GM23338 (cell line): ENCODE results near the gene LSP1. TPM values are rescaled to one million over a fixed set of nuclear protein-coding genes. Genes with fewer than 3 reads are reported as not detected.
"Not testable (repeated sequence)": the region's sequence is repeated elsewhere in the genome, so short reads cannot be mapped to it uniquely, and the experiment has no call there.

Experiments used
- ATAC-seq: fragments of 200-7000 bp; cut with Tn5 transposase; 3 replicates; pipeline ENCODE4 v1.9.1; 2020
- DNase-seq: peaks from one replicate; pipeline ENCODE4 v3.0.0-alpha.2; 2015; ENCODE audit warnings: low spot score
- H2AFZ ChIP-seq: fragments of 200-600 bp; sonication (generic); 2 replicates; pipeline ENCODE4 v1.8.0; 2016; ENCODE audit warnings: antibody characterized with exemption, mild to moderate bottlenecking, moderate library complexity
- H3F3A ChIP-seq: fragments of 200-600 bp; sonication (generic); replicated peaks from 2 replicates; pipeline ENCODE4 v1.8.0; 2017; ENCODE audit warnings: antibody characterized with exemption, mixed run types, low read depth
- H3K27ac ChIP-seq: fragments of 200-600 bp; sonication (generic); 2 replicates; pipeline ENCODE4 v1.6.1; 2016; ENCODE audit warnings: low read depth
- H3K27me3 ChIP-seq: fragments of 200-600 bp; sonication (generic); 2 replicates; pipeline ENCODE4 v1.8.0; 2016; ENCODE audit warnings: mild to moderate bottlenecking, mixed run types, moderate library complexity; ENCODE audit not compliant: insufficient read depth
- H3K36me3 ChIP-seq: fragments of 200-600 bp; sonication (generic); 2 replicates; pipeline ENCODE4 v1.8.0; 2016; ENCODE audit warnings: mild to moderate bottlenecking; ENCODE audit not compliant: insufficient read depth
- H3K4me1 ChIP-seq: fragments of 200-600 bp; sonication (generic); 2 replicates; pipeline ENCODE4 v1.8.0; 2016; ENCODE audit warnings: mild to moderate bottlenecking, moderate library complexity; ENCODE audit not compliant: insufficient read depth
- H3K4me2 ChIP-seq: fragments of 200-600 bp; sonication (generic); 2 replicates; pipeline ENCODE4 v1.7.1; 2017; ENCODE audit warnings: mixed run types
- H3K4me3 ChIP-seq: fragments of 200-600 bp; sonication (generic); 2 replicates; pipeline ENCODE4 v1.6.1; 2016; ENCODE audit warnings: mixed run types
- H3K79me2 ChIP-seq: fragments of 200-600 bp; sonication (generic); replicated peaks from 2 replicates; pipeline ENCODE4 v1.8.0; 2017; ENCODE audit warnings: mild to moderate bottlenecking; ENCODE audit not compliant: insufficient read depth
- H3K9me2 ChIP-seq: fragments of 200-600 bp; sonication (generic); 2 replicates; pipeline ENCODE4 v1.8.0; 2017; ENCODE audit not compliant: insufficient read depth
- H4K20me1 ChIP-seq: fragments of 200-600 bp; sonication (generic); replicated peaks from 2 replicates; pipeline ENCODE4 v1.8.0; 2017; ENCODE audit warnings: mild to moderate bottlenecking; ENCODE audit not compliant: insufficient read depth
- H3K27ac Mint-ChIP-seq: 2 replicates; pipeline ENCODE4 v1.8.0; 2020; ENCODE audit warnings: inconsistent platforms, mild to moderate bottlenecking, moderate library complexity, mixed read lengths
- H3K27me3 Mint-ChIP-seq: 3 replicates; pipeline ENCODE4 v1.8.0; 2022; ENCODE audit warnings: low read depth, mild to moderate bottlenecking, moderate library complexity, mixed read lengths, inconsistent platforms; ENCODE audit not compliant: insufficient read depth, poor library complexity
- H3K36me3 Mint-ChIP-seq: 3 replicates; pipeline ENCODE4 v1.8.0; 2021; ENCODE audit warnings: low read depth, mild to moderate bottlenecking, inconsistent platforms, moderate library complexity, mixed read lengths
- H3K4me1 Mint-ChIP-seq: 3 replicates; pipeline ENCODE4 v1.8.0; 2020; ENCODE audit warnings: mild to moderate bottlenecking, inconsistent platforms, mixed read lengths
- H3K4me3 Mint-ChIP-seq: 3 replicates; pipeline ENCODE4 v1.8.0; 2021; ENCODE audit warnings: moderate library complexity, mild to moderate bottlenecking, inconsistent platforms, mixed read lengths
- H3K9me3 Mint-ChIP-seq: 3 replicates; pipeline ENCODE4 v1.8.0; 2020; ENCODE audit warnings: moderate library complexity, mild to moderate bottlenecking, inconsistent platforms, mixed read lengths
- CREB1 ChIP-seq: fragments of 250-450 bp; sonication (Bioruptor Pico); IDR thresholded peaks from 2 replicates; pipeline ENCODE4 v1.5.0; 2020; ENCODE audit warnings: low read depth, mild to moderate bottlenecking, moderate library complexity
- EZH2 ChIP-seq: fragments of 200-600 bp; sonication (generic); IDR thresholded peaks from one replicate; pipeline ENCODE4 v1.8.0; 2017; ENCODE audit warnings: antibody characterized with exemption, mild to moderate bottlenecking, low read depth; ENCODE audit not compliant: unreplicated experiment
- EZH2phosphoT487 ChIP-seq: fragments of 200-600 bp; sonication (generic); IDR thresholded peaks from one replicate; pipeline ENCODE4 v1.8.1; 2018; ENCODE audit warnings: antibody characterized with exemption; ENCODE audit not compliant: unreplicated experiment
- JUNB ChIP-seq: IDR thresholded peaks from one replicate; pipeline ENCODE4 v1.6.1; 2016; ENCODE audit warnings: antibody characterized with exemption; ENCODE audit not compliant: unreplicated experiment
- NANOG ChIP-seq: IDR thresholded peaks from 2 replicates; pipeline ENCODE4 v1.6.1; 2016; ENCODE audit warnings: antibody characterized with exemption, borderline replicate concordance
- POLR2AphosphoS5 ChIP-seq: IDR thresholded peaks from 2 replicates; pipeline ENCODE4 v1.6.1; 2016; ENCODE audit warnings: antibody characterized with exemption, low read depth
- ZNF114 ChIP-seq: fragments of 250-450 bp; sonication (Bioruptor Pico); IDR thresholded peaks from 2 replicates; pipeline ENCODE4 v1.5.0; 2020; ENCODE audit warnings: mild to moderate bottlenecking, moderate library complexity
- polyA plus RNA-seq: library from polyadenylated mRNA; unstranded; fragments of >200 nt; fragmentation: Nextera tagmentation; extraction: Ambion mirVana; gene quantifications from 2 replicates; pipeline ENCODE4 v1.2.1, GENCODE V29; 2016
- total RNA-seq: library from RNA; depleted of rRNA; stranded (reverse); fragments of >200 nt; shearing (Covaris generic); gene quantifications from 2 replicates; pipeline ENCODE4 v1.2.3, GENCODE V29; 2014

Gene LSP1
- total and polyA plus RNA-seq, 2 experiments from 2014 or later: 0.84 TPM; not detected in 1

DNA sequence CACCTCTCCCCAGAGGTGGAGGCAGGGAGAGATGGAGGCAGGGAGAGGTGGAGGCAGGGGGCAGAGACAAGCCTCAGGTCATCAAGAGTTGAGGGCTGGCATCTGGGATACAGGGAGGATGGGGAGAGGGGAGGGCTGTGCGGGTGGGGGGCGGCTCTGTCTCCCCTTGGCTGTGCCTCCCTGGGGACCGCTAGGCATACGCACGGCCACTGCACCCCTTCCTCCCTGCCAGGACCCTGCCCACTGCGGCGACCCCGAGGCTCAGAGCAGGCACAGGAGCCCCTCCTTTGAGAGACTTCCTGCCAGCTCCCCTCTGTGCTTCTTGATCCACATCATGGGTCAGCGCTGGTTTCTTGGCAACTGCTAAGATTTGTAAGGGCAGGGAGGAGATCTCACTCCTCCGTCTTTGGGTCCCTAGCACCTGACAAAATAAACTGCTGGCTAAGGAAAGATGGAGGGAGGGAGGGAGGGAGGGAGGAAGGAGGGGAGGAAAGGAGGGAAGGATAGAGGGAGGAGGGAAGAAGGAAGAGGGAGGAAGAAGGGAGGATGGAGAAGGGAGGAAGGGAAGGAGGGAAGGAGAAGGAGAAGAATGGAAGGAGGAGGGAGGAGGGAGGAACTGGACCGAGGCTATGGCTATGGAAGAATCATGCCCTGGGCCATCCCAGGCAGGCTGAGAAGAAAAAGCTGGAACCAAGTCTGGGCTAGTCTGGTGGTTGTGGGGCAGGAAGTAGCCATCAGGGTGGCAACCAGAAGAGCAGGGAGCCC, 20.3 kb downstream of the LSP1 start:
- TF ChIP-seq NANOG: no peak
- no peak for TF ChIP-seq JUNB
- no peak for TF ChIP-seq CREB1
- no peak for TF ChIP-seq EZH2phosphoT487
- TF ChIP-seq ZNF114 (CRISPR knock-in tag): no peak
- TF ChIP-seq EZH2: no peak
- no peak for TF ChIP-seq POLR2AphosphoS5
- H3K4me1 ChIP-seq: no peaks in the 10 kb centered on the region
- no peaks in the 10 kb centered on the region for H3F3A ChIP-seq
- no peak overlapping the region for H3K27ac ChIP-seq
- DNase-seq (no peak), ATAC-seq (no peak)
- H3K9me2 ChIP-seq: no peaks in the 10 kb centered on the region
- Mint-ChIP-seq H3K27ac (no peak overlapping the region), H3K9me3 (no peaks in the 10 kb centered on the region), H3K36me3 (no peaks in the 10 kb centered on the region), H3K4me3 (no peak overlapping the region), H3K27me3 (peaks cover 6% of the 10 kb centered on the region), H3K4me1 (peaks cover 2% of the 10 kb centered on the region; the same call in 2 of the 3 replicates)
- no peaks in the 10 kb centered on the region for H3K79me2 ChIP-seq
- no peaks in the 10 kb centered on the region for H4K20me1 ChIP-seq
- H3K4me3 ChIP-seq: no peak overlapping the region
- no peak overlapping the region for H3K4me2 ChIP-seq
- H3K27me3 ChIP-seq: no peaks in the 10 kb centered on the region
- H2AFZ ChIP-seq: no peak overlapping the region
- H3K36me3 ChIP-seq: no peaks in the 10 kb centered on the region

DNA sequence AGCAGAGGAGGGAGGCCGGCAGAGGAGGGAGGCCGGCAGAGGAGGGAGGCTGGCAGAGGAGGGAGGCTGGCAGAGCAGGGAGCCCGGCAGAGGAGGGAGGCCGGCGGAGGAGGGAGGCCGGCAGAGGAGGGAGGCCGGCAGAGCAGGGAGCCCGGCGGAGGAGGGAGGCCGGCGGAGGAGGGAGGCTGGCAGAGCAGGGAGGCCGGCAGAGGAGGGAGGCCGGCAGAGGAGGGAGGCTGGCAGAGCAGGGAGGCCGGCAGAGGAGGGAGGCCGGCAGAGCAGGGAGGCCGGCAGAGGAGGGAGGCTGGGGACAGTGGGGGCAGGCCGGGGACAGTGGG, 20.9 kb downstream of the LSP1 start:
- ATAC-seq, H3K27ac ChIP-seq, H3K27me3 Mint-ChIP-seq, H3K27ac Mint-ChIP-seq, H3K27me3 ChIP-seq, H3K36me3 Mint-ChIP-seq, H3K9me2 ChIP-seq, H3K4me3 ChIP-seq, H3K4me3 Mint-ChIP-seq, H3K4me2 ChIP-seq, H3K36me3 ChIP-seq, H3K79me2 ChIP-seq, H3K4me1 Mint-ChIP-seq, H4K20me1 ChIP-seq, H3K4me1 ChIP-seq, DNase-seq, H3K9me3 Mint-ChIP-seq, H3F3A ChIP-seq, H2AFZ ChIP-seq: not testable (repeated sequence)

DNA sequence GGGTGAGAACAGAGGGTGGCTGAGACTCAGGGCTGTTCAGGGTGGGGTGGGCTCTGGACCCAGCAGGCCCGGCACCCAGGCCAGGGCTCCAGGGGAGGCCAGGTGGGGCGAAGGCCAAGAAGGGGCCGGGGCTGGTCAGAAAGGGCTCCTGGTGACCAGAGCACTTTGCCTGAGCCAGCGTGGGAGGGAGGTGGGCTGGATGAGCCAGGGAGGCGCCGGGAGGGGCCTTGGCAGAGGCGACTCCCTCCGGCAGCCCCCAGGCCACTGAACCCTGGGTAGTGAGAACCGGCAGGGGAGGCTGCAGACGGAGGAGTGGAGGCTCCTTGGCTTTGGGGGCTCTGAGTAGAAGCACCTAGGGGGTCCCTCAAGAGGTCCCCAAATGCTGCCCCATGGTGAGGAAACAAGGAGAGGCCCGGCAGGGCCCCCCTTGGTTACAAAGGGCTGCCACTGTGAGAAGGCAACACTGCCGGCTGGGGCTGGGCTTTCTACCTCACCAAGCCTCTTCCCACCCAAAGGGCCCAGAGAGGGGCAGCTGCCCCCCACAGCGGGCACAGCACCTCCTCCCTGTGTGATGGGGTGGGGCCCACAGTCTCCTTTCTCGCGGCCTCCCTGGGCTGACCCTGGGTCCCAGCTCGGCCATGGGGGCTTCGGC, 21.7 kb downstream of the LSP1 start:
- not testable (repeated sequence) for H3K27me3 Mint-ChIP-seq, H3K27ac ChIP-seq, H3K36me3 Mint-ChIP-seq, DNase-seq, H4K20me1 ChIP-seq, H3K4me3 ChIP-seq, ATAC-seq, H3K4me1 ChIP-seq, H2AFZ ChIP-seq, H3K36me3 ChIP-seq, H3K4me1 Mint-ChIP-seq, H3K79me2 ChIP-seq, H3K4me2 ChIP-seq, H3K27me3 ChIP-seq, H3F3A ChIP-seq, H3K4me3 Mint-ChIP-seq, H3K27ac Mint-ChIP-seq, H3K9me2 ChIP-seq, H3K9me3 Mint-ChIP-seq
